Lung (tissue), 12 donors: ENCODE data around the gene NOTCH2. TPM values are rescaled to one million over a fixed set of nuclear protein-coding genes. Genes with fewer than 3 reads are reported as not detected.

Experiments used
- ATAC-seq: fragments of 200-7000 bp; cut with Tn5 transposase; one replicate; pipeline ENCODE4 v1.9.1; 2020; ENCODE audit warnings: moderate number of reproducible peaks; ENCODE audit not compliant: insufficient read depth, low FRiP score
- DNase-seq, 3 donors: peaks; one replicate each; pipeline ENCODE4 v3.0.0-alpha.2; 2013 to 2017
- H3K27ac ChIP-seq, 2 donors: one replicate each; pipeline ENCODE4 v1.5.1; 2013; ENCODE audit warnings: mild to moderate bottlenecking in 2 of 2, moderate library complexity in 2 of 2, control low read depth in 1 of 2, inconsistent platforms in 1 of 2, low read depth in 1 of 2, low read length in 1 of 2
- H3K27me3 ChIP-seq, 3 donors: one replicate each; pipeline ENCODE4 v1.5.1; 2013; ENCODE audit warnings: low read length in 2 of 3; ENCODE audit not compliant: control insufficient read depth in 3 of 3, insufficient read depth in 3 of 3
- H3K36me3 ChIP-seq, 4 donors: one replicate each; pipeline ENCODE4 v1.5.1; 2013; ENCODE audit warnings: low read length in 4 of 4, mild to moderate bottlenecking in 1 of 4, moderate library complexity in 1 of 4; ENCODE audit not compliant: control insufficient read depth in 4 of 4, insufficient read depth in 4 of 4
- H3K4me1 ChIP-seq, 5 donors: one replicate each; pipeline ENCODE4 v1.5.1; 2013; ENCODE audit warnings: low read length in 5 of 5, mild to moderate bottlenecking in 2 of 5, moderate library complexity in 1 of 5; ENCODE audit not compliant: control insufficient read depth in 5 of 5, insufficient read depth in 5 of 5
- H3K4me3 ChIP-seq: one replicate; pipeline ENCODE4 v1.5.1; 2013; ENCODE audit warnings: mild to moderate bottlenecking, control low read depth, moderate library complexity
- H3K9ac ChIP-seq, 2 donors: one replicate each; pipeline ENCODE4 v1.5.1; 2013; ENCODE audit warnings: low read length in 2 of 2, control low read depth in 1 of 2; ENCODE audit not compliant: insufficient read depth in 1 of 2
- H3K9me3 ChIP-seq, 4 donors: one replicate each; pipeline ENCODE4 v1.5.1; 2013; ENCODE audit warnings: low read length in 3 of 4, mild to moderate bottlenecking in 1 of 4, moderate library complexity in 1 of 4; ENCODE audit not compliant: control insufficient read depth in 4 of 4, insufficient read depth in 3 of 4
- CTCF ChIP-seq: IDR thresholded peaks from 2 replicates; pipeline ENCODE4 v1.5.1; 2012; ENCODE audit warnings: mild to moderate bottlenecking; ENCODE audit errors: control extremely low read depth, extremely low read depth
- WGBS, 2 donors: extraction: QIAGEN DNeasy Blood & Tissue Kit; methylation state at CpG; one replicate each; pipeline ENCODE4 v1.1.7; 2013; 5-methylcytosine and 5-hydroxymethylcytosine counted together
- polyA plus RNA-seq, 2 donors: library from polyadenylated mRNA; stranded (reverse); fragments of 200-250 nt; gene quantifications; one replicate each; pipeline ENCODE4 v1.2.1, GENCODE V29; 2013
- total RNA-seq, 2 donors: library from RNA; depleted of rRNA in 1 of 2; stranded (reverse); fragments of >200 nt in 1 of 2; gene quantifications; one replicate each; pipeline ENCODE4 v1.2.1, GENCODE V29; 2014 to 2021
- donor health status: control.
- donor health status: control.
- donor health status: Bipolar disorder and iron deficiency.
- donor health status: healthy.
- donor health status: DM: yes; HTN: yes; CAD: no.

Gene NOTCH2
- total and polyA plus RNA-seq, 4 donors, result 6.8 to 179 (median 80.3) TPM

GRCh38 chr1:119866451-119866850, 203.0 kb downstream of the NOTCH2 start:
- WGBS, 2 donors, result 76 to 84% methylated on average over 3 of the region's 3 CpGs
- Histone ChIP-seq H3K27ac (no peak overlapping the region), H3K36me3 (no peaks in the 10 kb centered on the region), H3K4me3 (no peak overlapping the region), H3K9ac (no peak overlapping the region), H3K9me3 (no peaks in the 10 kb centered on the region), H3K4me1 (peaks cover 0 to 5% (median 0%) of the 10 kb centered on the region in 5 donors), H3K27me3 (no peaks in the 10 kb centered on the region)
- no peak for TF ChIP-seq CTCF
- ATAC-seq (no peak), DNase-seq (peak in 2 of 3 donors; percentile 41 to 59)

GRCh38 chr1:119865627-119866026, 203.8 kb downstream of the NOTCH2 start:
- H3K4me3 ChIP-seq, result no peak overlapping the region

GRCh38 chr1:119862276-119862675, 207.2 kb downstream of the NOTCH2 start:
- no peak for ATAC-seq
- Histone ChIP-seq H3K9me3 (no peaks in the 10 kb centered on the region), H3K9ac (no peak overlapping the region), H3K4me3 (no peak overlapping the region), H3K27ac (no peak overlapping the region), H3K36me3 (no peaks in the 10 kb centered on the region), H3K27me3 (no peaks in the 10 kb centered on the region), H3K4me1 (peaks cover 0 to 5% (median 0%) of the 10 kb centered on the region in 5 donors)
- DNase-seq, result no peak
- TF ChIP-seq CTCF, result no peak

More at GRCh38 chr1:119865627-119866026, 203.8 kb downstream of the NOTCH2 start:
- Histone ChIP-seq H3K9me3 (no peaks in the 10 kb centered on the region), H3K4me1 (peaks cover 0 to 5% (median 0%) of the 10 kb centered on the region in 5 donors), H3K27me3 (no peaks in the 10 kb centered on the region), H3K9ac (no peak overlapping the region), H3K27ac (no peak overlapping the region), H3K36me3 (no peaks in the 10 kb centered on the region)
- DNase-seq, result peak in 2 of 3 donors; percentile 67 to 70
- ATAC-seq, result no peak
- TF ChIP-seq CTCF, result no peak
- 44 to 56% methylated on average over 4 of the region's 4 CpGs for WGBS, 2 donors

Other genes with a start within 250 kb of the NOTCH2 start
- gene ADAM30, start 173.1 kb downstream of the NOTCH2 start, total RNA-seq, result not detected
- not detected for gene ADAM30, start 173.1 kb downstream of the NOTCH2 start, polyA plus RNA-seq
- gene SEC22B, start 106.9 kb upstream of the NOTCH2 start, total RNA-seq, result 10 to 100 TPM; 27.0 to 50.8 TPM
- 10 to 100 TPM; 20.6 to 24.4 TPM for gene SEC22B, start 106.9 kb upstream of the NOTCH2 start, polyA plus RNA-seq